ENCODE results near the gene CYP4F2. TPM values are rescaled to one million over a fixed set of nuclear protein-coding genes. Genes with fewer than 3 reads are reported as not detected.
A peak's percentile ranks its signal among the peaks of the same experiment; 100 is the strongest.

Gene CYP4F2
- total and polyA plus RNA-seq, 9 of the 15 experiments (the other 6 are each of a cell fraction or from before 2014, with no cell fraction given), result 0.10 to 0.56 (median 0.32) TPM; not detected in 2

DNA sequence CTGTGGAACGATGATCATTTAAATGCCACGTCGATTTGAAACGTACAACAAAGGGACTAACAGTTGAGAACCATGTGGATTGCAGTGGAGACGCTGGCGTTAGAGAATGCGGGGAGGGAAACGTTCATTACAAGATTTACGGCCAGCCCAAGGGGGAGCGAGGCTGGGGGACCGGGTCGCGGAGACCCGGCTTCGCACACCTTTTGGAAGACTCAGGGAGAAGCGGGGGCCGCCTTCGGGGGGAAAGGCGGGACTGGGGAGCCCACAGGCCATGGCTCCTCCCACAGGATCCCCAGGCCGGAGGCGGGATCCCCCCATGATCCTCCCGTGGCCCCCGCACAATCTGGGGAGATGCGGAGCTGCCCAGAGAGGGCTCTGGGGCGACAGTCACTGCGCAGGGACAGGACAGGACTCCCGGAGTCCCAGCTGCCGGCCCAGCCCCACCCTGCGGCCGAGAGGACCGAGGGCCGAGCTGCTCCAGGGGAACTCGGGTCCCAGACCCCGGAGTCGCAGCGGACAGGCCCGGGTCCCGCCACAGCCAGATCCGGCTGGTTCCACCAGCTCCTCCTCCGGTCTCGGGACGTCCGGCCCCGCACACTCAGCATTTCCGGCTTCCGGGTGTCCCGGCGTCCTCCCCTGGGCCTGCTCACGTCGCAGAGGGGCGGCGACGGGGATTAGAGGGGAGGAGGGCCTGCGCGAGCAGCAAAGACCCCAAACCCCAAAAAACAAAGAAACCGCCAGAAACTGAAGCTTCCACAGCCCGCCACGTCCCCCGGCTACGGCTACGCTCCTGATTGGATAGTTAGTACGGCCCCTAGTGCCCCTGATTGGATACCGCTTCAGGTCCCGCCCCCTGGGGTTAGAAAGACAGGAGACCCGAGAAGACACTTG lies 61.3 kb downstream of the CYP4F2 start (continued):
- peak; percentile 73 for TF ChIP-seq CHD7 (IDR thresholded peaks at IDR 0.05; ENCODE audit: low read depth, low read length)
- TF ChIP-seq ZBTB34 (CRISPR knock-in tag; IDR thresholded peaks at IDR 0.05), result no peak
- TF ChIP-seq ZZZ3 (IDR thresholded peaks at IDR 0.05), result no peak
- TF ChIP-seq JUN (IDR thresholded peaks at IDR 0.05; ENCODE audit: borderline replicate concordance, low read depth, low read length), result peak; percentile 6; the same call in 1 of the 2 replicates
- TF ChIP-seq JUN (CRISPR knock-in tag; IDR thresholded peaks at IDR 0.05; ENCODE audit: borderline replicate concordance), result no peak
- peak; percentile 39; the same call in 1 of the 2 replicates for TF ChIP-seq ZNF766 (CRISPR knock-in tag; conservative IDR thresholded peaks at IDR 0.05)
- peak; percentile 58; the same call in 1 of the 2 replicates for TF ChIP-seq ELF4 (CRISPR knock-in tag; IDR thresholded peaks at IDR 0.05)
- no peak for TF ChIP-seq PYGO2 (tag; IDR thresholded peaks at IDR 0.05)
- TF ChIP-seq ETV1 (tag; conservative IDR thresholded peaks at IDR 0.05; ENCODE audit: low read depth), result peak; percentile 93
- 0 out of 2 replicates have a peak, but pooled peaks have one; percentile 40 for TF ChIP-seq MAX (CRISPR knock-in tag; IDR thresholded peaks at IDR 0.05)

All from K562 (cell line).